ENCODE data around the gene UBQLN4. TPM values are rescaled to one million over a fixed set of nuclear protein-coding genes. Genes with fewer than 3 reads are reported as not detected.

UBQLN4 gene
- polyA plus RNA-seq, 2 donors: 18.3 to 21.0 TPM

- H3K27ac ChIP-seq (ENCODE audit: low read depth in 2 of 2, low read length in 1 of 2): peak overlapping the region in 1 of 2 donors; percentile 53
- WGBS, 2 donors: 62 to 67% methylated on average over 7 of the region's 7 CpGs
- H3K36me3 ChIP-seq (ENCODE audit: control insufficient read depth in 2 of 2, insufficient read depth in 2 of 2, low read length in 1 of 2): peaks cover 12 to 25% of the 10 kb centered on the region in 2 donors
These were observed 46.8 kb downstream of the UBQLN4 start for GRCh38 chr1:156006666-156007376.

GRCh38 chr1:156004843-156005584, 48.6 kb downstream of the UBQLN4 start:
- peaks cover 10 to 15% of the 10 kb centered on the region in 2 donors for H3K36me3 ChIP-seq (ENCODE audit: control insufficient read depth in 2 of 2, insufficient read depth in 2 of 2, low read length in 1 of 2)
- WGBS, 2 donors: 71 to 75% methylated on average over 4 of the region's 4 CpGs
- no peaks in the 10 kb centered on the region for H3K9me3 ChIP-seq (ENCODE audit: control insufficient read depth in 2 of 2, insufficient read depth in 1 of 2, low read depth in 1 of 2, low read length in 1 of 2)
- H3K4me3 ChIP-seq (ENCODE audit: low read depth in 1 of 2, low read length in 2 of 2): no peak overlapping the region
- H3K27me3 ChIP-seq (ENCODE audit: control insufficient read depth in 1 of 2, insufficient read depth in 2 of 2, low read length in 2 of 2): no peaks in the 10 kb centered on the region
- peaks cover 0 to 2% of the 10 kb centered on the region in 2 donors for H3K4me1 ChIP-seq (ENCODE audit: control insufficient read depth in 2 of 2, insufficient read depth in 2 of 2, low read length in 1 of 2)
- no peak overlapping the region for H3K27ac ChIP-seq (ENCODE audit: low read depth in 2 of 2, low read length in 1 of 2)

More at GRCh38 chr1:156006666-156007376, 46.8 kb downstream of the UBQLN4 start:
- no peaks in the 10 kb centered on the region for H3K27me3 ChIP-seq (ENCODE audit: control insufficient read depth in 1 of 2, insufficient read depth in 2 of 2, low read length in 2 of 2)
- no peak overlapping the region for H3K4me3 ChIP-seq (ENCODE audit: low read depth in 1 of 2, low read length in 2 of 2)
- no peaks in the 10 kb centered on the region for H3K9me3 ChIP-seq (ENCODE audit: control insufficient read depth in 2 of 2, insufficient read depth in 1 of 2, low read depth in 1 of 2, low read length in 1 of 2)
- no peaks in the 10 kb centered on the region for H3K4me1 ChIP-seq (ENCODE audit: control insufficient read depth in 2 of 2, insufficient read depth in 2 of 2, low read length in 1 of 2)

GRCh38 chr1:156003923-156004188, 49.7 kb downstream of the UBQLN4 start:
- H3K27ac ChIP-seq (ENCODE audit: low read depth in 2 of 2, low read length in 1 of 2): no peak overlapping the region
- H3K4me1 ChIP-seq (ENCODE audit: control insufficient read depth in 2 of 2, insufficient read depth in 2 of 2, low read length in 1 of 2): peaks cover 0 to 2% of the 10 kb centered on the region in 2 donors
- H3K27me3 ChIP-seq (ENCODE audit: control insufficient read depth in 1 of 2, insufficient read depth in 2 of 2, low read length in 2 of 2): no peaks in the 10 kb centered on the region
- no peak overlapping the region for H3K4me3 ChIP-seq (ENCODE audit: low read depth in 1 of 2, low read length in 2 of 2)
- peaks cover 3 to 7% of the 10 kb centered on the region in 2 donors for H3K36me3 ChIP-seq (ENCODE audit: control insufficient read depth in 2 of 2, insufficient read depth in 2 of 2, low read length in 1 of 2)
- 41 to 47% methylated on average over 2 of the region's 2 CpGs for WGBS, 2 donors
- H3K9me3 ChIP-seq (ENCODE audit: control insufficient read depth in 2 of 2, insufficient read depth in 1 of 2, low read depth in 1 of 2, low read length in 1 of 2): no peaks in the 10 kb centered on the region

GRCh38 chr1:156002188-156002911, 51.2 kb downstream of the UBQLN4 start:
- 50 to 52% methylated on average over 3 of the region's 3 CpGs for WGBS, 2 donors
- no peak overlapping the region for H3K4me3 ChIP-seq (ENCODE audit: low read depth in 1 of 2, low read length in 2 of 2)
- no peaks in the 10 kb centered on the region for H3K9me3 ChIP-seq (ENCODE audit: control insufficient read depth in 2 of 2, insufficient read depth in 1 of 2, low read depth in 1 of 2, low read length in 1 of 2)
- no peak overlapping the region for H3K27ac ChIP-seq (ENCODE audit: low read depth in 2 of 2, low read length in 1 of 2)
- no peaks in the 10 kb centered on the region for H3K27me3 ChIP-seq (ENCODE audit: control insufficient read depth in 1 of 2, insufficient read depth in 2 of 2, low read length in 2 of 2)
- H3K36me3 ChIP-seq (ENCODE audit: control insufficient read depth in 2 of 2, insufficient read depth in 2 of 2, low read length in 1 of 2): no peaks in the 10 kb centered on the region
- H3K4me1 ChIP-seq (ENCODE audit: control insufficient read depth in 2 of 2, insufficient read depth in 2 of 2, low read length in 1 of 2): peaks cover 0 to 2% of the 10 kb centered on the region in 2 donors

- Histone ChIP-seq H3K9me3 (ENCODE audit: control insufficient read depth in 2 of 2, insufficient read depth in 1 of 2, low read depth in 1 of 2, low read length in 1 of 2) (no peaks in the 10 kb centered on the region), H3K27me3 (ENCODE audit: control insufficient read depth in 1 of 2, insufficient read depth in 2 of 2, low read length in 2 of 2) (no peaks in the 10 kb centered on the region), H3K4me1 (ENCODE audit: control insufficient read depth in 2 of 2, insufficient read depth in 2 of 2, low read length in 1 of 2) (peaks cover 0 to 2% of the 10 kb centered on the region in 2 donors), H3K4me3 (ENCODE audit: low read depth in 1 of 2, low read length in 2 of 2) (no peak overlapping the region), H3K36me3 (ENCODE audit: control insufficient read depth in 2 of 2, insufficient read depth in 2 of 2, low read length in 1 of 2) (no peaks in the 10 kb centered on the region), H3K27ac (ENCODE audit: low read depth in 2 of 2, low read length in 1 of 2) (no peak overlapping the region)
- WGBS, 2 donors: 40 to 65% methylated on average over 4 of the region's 4 CpGs
These were observed 51.9 kb downstream of the UBQLN4 start for GRCh38 chr1:156001662-156002171.

- 52 to 54% methylated on average over 10 of the region's 10 CpGs for WGBS, 2 donors
- Histone ChIP-seq H3K4me1 (ENCODE audit: control insufficient read depth in 2 of 2, insufficient read depth in 2 of 2, low read length in 1 of 2) (peaks cover 0 to 2% of the 10 kb centered on the region in 2 donors), H3K27ac (ENCODE audit: low read depth in 2 of 2, low read length in 1 of 2) (no peak overlapping the region), H3K4me3 (ENCODE audit: low read depth in 1 of 2, low read length in 2 of 2) (no peak overlapping the region), H3K27me3 (ENCODE audit: control insufficient read depth in 1 of 2, insufficient read depth in 2 of 2, low read length in 2 of 2) (no peaks in the 10 kb centered on the region), H3K36me3 (ENCODE audit: control insufficient read depth in 2 of 2, insufficient read depth in 2 of 2, low read length in 1 of 2) (no peaks in the 10 kb centered on the region), H3K9me3 (ENCODE audit: control insufficient read depth in 2 of 2, insufficient read depth in 1 of 2, low read depth in 1 of 2, low read length in 1 of 2) (no peaks in the 10 kb centered on the region)
These were observed 52.5 kb downstream of the UBQLN4 start for GRCh38 chr1:156001021-156001661.

- Histone ChIP-seq H3K4me1 (ENCODE audit: control insufficient read depth in 2 of 2, insufficient read depth in 2 of 2, low read length in 1 of 2) (peaks cover 0 to 2% of the 10 kb centered on the region in 2 donors), H3K27ac (ENCODE audit: low read depth in 2 of 2, low read length in 1 of 2) (no peak overlapping the region), H3K4me3 (ENCODE audit: low read depth in 1 of 2, low read length in 2 of 2) (no peak overlapping the region), H3K9me3 (ENCODE audit: control insufficient read depth in 2 of 2, insufficient read depth in 1 of 2, low read depth in 1 of 2, low read length in 1 of 2) (no peaks in the 10 kb centered on the region), H3K27me3 (ENCODE audit: control insufficient read depth in 1 of 2, insufficient read depth in 2 of 2, low read length in 2 of 2) (no peaks in the 10 kb centered on the region), H3K36me3 (ENCODE audit: control insufficient read depth in 2 of 2, insufficient read depth in 2 of 2, low read length in 1 of 2) (no peaks in the 10 kb centered on the region)
- WGBS, 2 donors: 82 to 85% methylated on average over 1 of the region's 1 CpG
These were observed 53.6 kb downstream of the UBQLN4 start for GRCh38 chr1:155999964-156000363.

GRCh38 chr1:155996166-155996565, 57.4 kb downstream of the UBQLN4 start:
- no peak overlapping the region for H3K4me3 ChIP-seq (ENCODE audit: low read depth in 1 of 2, low read length in 2 of 2)
- H3K4me1 ChIP-seq (ENCODE audit: control insufficient read depth in 2 of 2, insufficient read depth in 2 of 2, low read length in 1 of 2): peaks cover 0 to 2% of the 10 kb centered on the region in 2 donors
- no peaks in the 10 kb centered on the region for H3K36me3 ChIP-seq (ENCODE audit: control insufficient read depth in 2 of 2, insufficient read depth in 2 of 2, low read length in 1 of 2)
- no peaks in the 10 kb centered on the region for H3K27me3 ChIP-seq (ENCODE audit: control insufficient read depth in 1 of 2, insufficient read depth in 2 of 2, low read length in 2 of 2)
- no peak overlapping the region for H3K27ac ChIP-seq (ENCODE audit: low read depth in 2 of 2, low read length in 1 of 2)
- no peaks in the 10 kb centered on the region for H3K9me3 ChIP-seq (ENCODE audit: control insufficient read depth in 2 of 2, insufficient read depth in 1 of 2, low read depth in 1 of 2, low read length in 1 of 2)
- 39 to 55% methylated on average over 2 of the region's 2 CpGs for WGBS, 2 donors

GRCh38 chr1:155993595-155993994, 60.0 kb downstream of the UBQLN4 start:
- Histone ChIP-seq H3K36me3 (ENCODE audit: control insufficient read depth in 2 of 2, insufficient read depth in 2 of 2, low read length in 1 of 2) (no peaks in the 10 kb centered on the region), H3K27ac (ENCODE audit: low read depth in 2 of 2, low read length in 1 of 2) (no peak overlapping the region), H3K4me3 (ENCODE audit: low read depth in 1 of 2, low read length in 2 of 2) (no peak overlapping the region), H3K27me3 (ENCODE audit: control insufficient read depth in 1 of 2, insufficient read depth in 2 of 2, low read length in 2 of 2) (no peaks in the 10 kb centered on the region), H3K9me3 (ENCODE audit: control insufficient read depth in 2 of 2, insufficient read depth in 1 of 2, low read depth in 1 of 2, low read length in 1 of 2) (no peaks in the 10 kb centered on the region), H3K4me1 (ENCODE audit: control insufficient read depth in 2 of 2, insufficient read depth in 2 of 2, low read length in 1 of 2) (no peaks in the 10 kb centered on the region)
- WGBS, 2 donors: 79 to 87% methylated on average over 3 of the region's 3 CpGs
